Right lobe of liver (tissue), 6 donors: ENCODE measurements around the gene GDE1. TPM values are rescaled to one million over a fixed set of nuclear protein-coding genes. Genes with fewer than 3 reads are reported as not detected.

ENCODE experiments used
- ATAC-seq, 4 donors: fragments of 200-7000 bp; cut with Tn5 transposase; one replicate each; pipeline ENCODE4 v1.9.1; 2020; ENCODE audit warnings: mild to moderate bottlenecking in 4 of 4, moderate library complexity in 4 of 4
- DNase-seq, 3 donors: peaks; one replicate each; pipeline ENCODE4 v3.0.0-alpha.2; 2020
- H3K27ac ChIP-seq, 3 donors: fragments of 200-600 bp; one replicate each; pipeline ENCODE4 v1.8.0; 2022
- H3K27me3 ChIP-seq, 2 donors: fragments of 200-600 bp; one replicate each; pipeline ENCODE4 v1.8.0; 2022
- H3K36me3 ChIP-seq, 4 donors: fragments of 200-600 bp; sonication (generic) in 1 of 4; one replicate each; pipeline versions ENCODE4 v1.5.1 to v1.8.0; 2017 to 2022; ENCODE audit warnings: control low read depth in 1 of 4
- H3K4me1 ChIP-seq, 4 donors: fragments of 200-600 bp; sonication (generic) in 1 of 4; one replicate each; pipeline versions ENCODE4 v1.5.1 to v1.8.0; 2017 to 2022; ENCODE audit warnings: control low read depth in 1 of 4
- H3K4me3 ChIP-seq, 3 donors: fragments of 200-600 bp; one replicate each; pipeline ENCODE4 v1.8.0; 2022
- H3K9me3 ChIP-seq, 4 donors: fragments of 200-600 bp; sonication (generic) in 1 of 4; one replicate each; pipeline versions ENCODE4 v1.5.1 to v1.8.0; 2017 to 2022; ENCODE audit warnings: control low read depth in 1 of 4
- POLR2A ChIP-seq: fragments of 450-650 bp; IDR thresholded peaks from one replicate; pipeline ENCODE4 v1.6.1; 2017; ENCODE audit warnings: antibody characterized with exemption, mild to moderate bottlenecking
- whole genome bisulfite sequencing: methylation state at CpG from one replicate; pipeline ENCODE4 v1.1.6; 2018; ENCODE audit warnings: low coverage, low lambda C conversion rate; ENCODE audit not compliant: insufficient coverage; ENCODE audit errors: missing lambda C conversion rate; 5-methylcytosine and 5-hydroxymethylcytosine counted together
- intact Hi-C, 2 donors: fragments of 100-400 bp; cut with DNase I; formaldehyde crosslinking; loops; one replicate each; pipeline versions ENCODE4 v1.11.2 to v1.14.1; 2022
- total RNA-seq, 6 experiments: library from RNA; depleted of rRNA in 2 of 6; stranded (reverse); fragments of >200 nt in 2 of 6; fragmentation: NEBNext Ultra II Directional in 3 of 6; extraction: Animal tissue kit (Norgen Biotek cat#: 25700) in 3 of 6; gene quantifications; one replicate each; pipeline versions ENCODE4 v1.1.0 to v1.2.4, GENCODE V29; 2016 to 2023
- TF ChIP-seq, protein P1 (sequence below), 4 donors: fragments of 200-600 bp in 3 of 4; fragments of 450-650 bp in 1 of 4; IDR thresholded peaks; one replicate each; pipeline versions ENCODE4 v1.5.1 to v1.8.0; 2016 to 2022; ENCODE audit warnings: antibody characterized with exemption in 4 of 4, mild to moderate bottlenecking in 2 of 4
- donor health status: DM: no; HTN: yes; CAD: no.
- donor health status: DM: no; HTN: no; CAD: no.
- donor health status: DM: no; HTN: no; CAD: no.
- donor health status: DM: no; HTN: yes; CAD: no.
- donor health status: DM: no; HTN: yes; CAD: no.

GDE1 gene
- total RNA-seq, 6 experiments from 2014 or later, result 19.1 to 30.5 (median 21.1) TPM

DNA sequence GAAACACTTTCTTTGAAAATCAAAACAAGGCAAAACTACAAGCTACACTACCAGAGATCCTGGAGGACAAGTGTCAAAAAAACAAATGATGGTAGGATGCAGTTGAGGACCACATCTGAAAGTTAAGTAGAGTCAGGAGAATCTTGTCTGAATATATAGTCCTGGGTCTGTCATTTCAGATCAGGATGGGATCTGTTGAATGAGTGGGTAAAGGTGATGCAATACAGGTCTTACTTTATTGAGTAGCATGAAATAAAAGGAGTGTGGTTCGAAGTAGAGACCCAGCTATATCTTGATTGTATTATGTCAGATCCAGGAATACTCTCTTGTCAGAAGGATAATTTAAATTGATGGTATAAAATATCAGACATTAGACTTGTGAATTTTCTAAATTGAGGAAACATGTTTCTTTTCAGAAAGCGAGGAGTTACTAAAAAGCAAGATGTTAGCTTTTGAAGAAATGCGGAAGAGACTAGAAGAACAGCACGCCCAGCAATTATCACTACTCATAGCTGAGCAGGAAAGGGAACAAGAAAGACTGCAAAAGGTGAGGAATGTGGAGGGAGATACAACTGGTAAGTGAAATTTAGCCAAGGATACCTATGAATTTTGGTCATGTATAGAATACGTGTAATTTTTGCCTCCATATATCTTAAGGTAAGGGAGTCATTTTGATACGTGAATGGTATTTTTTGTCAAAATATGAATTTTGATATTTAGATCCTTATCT lies 18.5 kb upstream of the GDE1 start:
- DNase-seq (no peak), ATAC-seq (no peak)
- no peaks in the 10 kb centered on the region for H3K9me3 ChIP-seq
- peaks cover 0 to 5% (median 1%) of the 10 kb centered on the region in 4 donors for H3K36me3 ChIP-seq
- TF ChIP-seq, protein P1, sequence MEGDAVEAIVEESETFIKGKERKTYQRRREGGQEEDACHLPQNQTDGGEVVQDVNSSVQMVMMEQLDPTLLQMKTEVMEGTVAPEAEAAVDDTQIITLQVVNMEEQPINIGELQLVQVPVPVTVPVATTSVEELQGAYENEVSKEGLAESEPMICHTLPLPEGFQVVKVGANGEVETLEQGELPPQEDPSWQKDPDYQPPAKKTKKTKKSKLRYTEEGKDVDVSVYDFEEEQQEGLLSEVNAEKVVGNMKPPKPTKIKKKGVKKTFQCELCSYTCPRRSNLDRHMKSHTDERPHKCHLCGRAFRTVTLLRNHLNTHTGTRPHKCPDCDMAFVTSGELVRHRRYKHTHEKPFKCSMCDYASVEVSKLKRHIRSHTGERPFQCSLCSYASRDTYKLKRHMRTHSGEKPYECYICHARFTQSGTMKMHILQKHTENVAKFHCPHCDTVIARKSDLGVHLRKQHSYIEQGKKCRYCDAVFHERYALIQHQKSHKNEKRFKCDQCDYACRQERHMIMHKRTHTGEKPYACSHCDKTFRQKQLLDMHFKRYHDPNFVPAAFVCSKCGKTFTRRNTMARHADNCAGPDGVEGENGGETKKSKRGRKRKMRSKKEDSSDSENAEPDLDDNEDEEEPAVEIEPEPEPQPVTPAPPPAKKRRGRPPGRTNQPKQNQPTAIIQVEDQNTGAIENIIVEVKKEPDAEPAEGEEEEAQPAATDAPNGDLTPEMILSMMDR (IDR thresholded peaks at IDR 0.05), result no peak
- no peak for TF ChIP-seq POLR2A
- no peaks in the 10 kb centered on the region for H3K27me3 ChIP-seq
- H3K4me3 ChIP-seq, result no peak overlapping the region
- H3K4me1 ChIP-seq, result peaks cover 0 to 10% (median 2%) of the 10 kb centered on the region in 4 donors
- 95% methylated on average over 6 of the region's 6 CpGs for WGBS
- no peak overlapping the region for H3K27ac ChIP-seq
- intact Hi-C loops, result no loop called here

DNA sequence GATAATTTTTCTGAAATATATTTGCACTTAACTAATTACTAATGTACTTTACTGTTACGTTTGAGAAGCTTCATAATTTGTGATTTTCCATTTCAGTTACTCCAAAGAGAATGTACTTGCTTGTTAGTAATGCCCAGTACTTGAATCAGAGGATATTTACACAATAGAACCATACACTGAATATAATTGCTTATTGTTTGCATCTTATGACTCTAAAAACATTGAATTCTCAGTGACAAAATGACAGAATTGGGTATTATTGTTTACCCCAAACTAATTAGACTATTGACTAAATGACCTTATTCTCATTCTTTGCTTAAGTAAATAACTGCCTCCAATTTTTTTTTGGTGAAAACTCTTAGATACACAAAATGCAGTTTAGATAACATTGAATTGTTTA lies 10.7 kb upstream of the GDE1 start:
- intact Hi-C loops, result no loop called here
- H3K4me1 ChIP-seq, result no peaks in the 10 kb centered on the region
- ATAC-seq, result no peak
- no peak overlapping the region for H3K4me3 ChIP-seq
- WGBS, result 100% methylated on average over 1 of the region's 1 CpG
- H3K36me3 ChIP-seq, result peaks cover 0 to 12% (median 0%) of the 10 kb centered on the region in 4 donors
- no peak for DNase-seq
- TF ChIP-seq, protein P1 (IDR thresholded peaks at IDR 0.05), result no peak
- TF ChIP-seq POLR2A, result no peak
- no peaks in the 10 kb centered on the region for H3K27me3 ChIP-seq
- no peaks in the 10 kb centered on the region for H3K9me3 ChIP-seq
- no peak overlapping the region for H3K27ac ChIP-seq

DNA sequence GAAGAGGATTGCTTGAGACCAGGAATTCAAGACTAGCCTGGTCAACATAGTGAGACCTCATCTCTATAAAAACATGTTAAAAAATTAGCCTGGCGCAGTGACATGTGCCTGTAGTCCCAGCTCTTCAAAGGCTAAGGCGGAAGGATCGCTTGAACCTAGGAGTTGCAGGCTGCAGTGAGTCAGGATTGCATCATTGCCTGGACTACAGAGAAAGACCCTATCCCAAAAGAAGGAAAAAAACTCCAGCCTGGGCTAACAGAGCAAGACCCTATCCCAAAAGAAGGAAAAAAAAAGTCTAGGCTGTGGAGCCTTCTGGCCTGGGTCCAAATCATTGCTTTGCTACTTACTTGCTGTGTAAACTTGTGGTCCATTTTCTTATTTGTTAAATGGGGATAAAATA lies 6.8 kb upstream of the GDE1 start:
- H3K4me1 ChIP-seq, result no peaks in the 10 kb centered on the region
- H3K27ac ChIP-seq, result no peak overlapping the region
- no peak overlapping the region for H3K4me3 ChIP-seq
- DNase-seq (no peak), ATAC-seq (no peak)
- TF ChIP-seq POLR2A, result no peak
- TF ChIP-seq, protein P1 (IDR thresholded peaks at IDR 0.05), result no peak
- WGBS, result 90% methylated on average over 2 of the region's 3 CpGs
- intact Hi-C loops, result no loop called here
- H3K27me3 ChIP-seq, result no peaks in the 10 kb centered on the region
- H3K9me3 ChIP-seq, result no peaks in the 10 kb centered on the region
- peaks cover 0 to 12% (median 0%) of the 10 kb centered on the region in 4 donors for H3K36me3 ChIP-seq

DNA sequence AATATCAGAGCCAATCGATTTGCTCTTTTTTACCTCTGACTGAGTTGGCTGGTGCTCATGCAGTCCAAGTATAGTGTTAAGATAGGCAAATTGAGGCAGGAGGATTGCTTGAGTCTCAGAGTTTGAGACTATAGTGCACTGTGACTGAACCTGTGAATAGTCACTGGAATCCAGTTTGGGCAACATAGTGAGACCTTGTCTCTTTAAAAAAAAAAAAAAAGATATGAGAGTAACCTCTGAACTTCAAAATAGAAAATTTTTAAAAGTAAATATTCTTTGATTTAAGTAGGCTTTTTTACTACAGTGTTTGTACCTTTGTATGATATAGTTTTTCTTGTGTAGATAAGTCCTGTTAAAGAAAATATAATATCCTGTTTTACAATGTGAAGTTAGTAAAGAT lies 5.3 kb upstream of the GDE1 start:
- H3K4me3 ChIP-seq, result no peak overlapping the region
- no peak overlapping the region for H3K27ac ChIP-seq
- H3K36me3 ChIP-seq, result peaks cover 0 to 2% (median 0%) of the 10 kb centered on the region in 4 donors
- intact Hi-C loops, result no loop called here
- H3K4me1 ChIP-seq, result no peaks in the 10 kb centered on the region
- ATAC-seq (no peak), DNase-seq (no peak)
- WGBS, result 91% methylated on average over 1 of the region's 1 CpG
- TF ChIP-seq POLR2A, result no peak
- TF ChIP-seq, protein P1 (IDR thresholded peaks at IDR 0.05), result no peak
- H3K9me3 ChIP-seq, result no peaks in the 10 kb centered on the region
- no peaks in the 10 kb centered on the region for H3K27me3 ChIP-seq
